GM21529 (cell line): ENCODE measurements around the gene RPP30.
"Not testable (repeated sequence)": the region's sequence is repeated elsewhere in the genome, so short reads cannot be mapped to it uniquely, and the experiment has no call there.

ENCODE experiments used
- ATAC-seq: cut with Tn5 transposase; IDR thresholded peaks from one replicate; pipeline ENCODE4 v1.9.1; 2021; ENCODE audit not compliant: unreplicated experiment

RPP30 gene

GRCh38 chr10:90939116-90939515 is 67.3 kb downstream of the RPP30 start:
- ATAC-seq = no peak

GRCh38 chr10:90939648-90940047 is 67.9 kb downstream of the RPP30 start:
- ATAC-seq = no peak

GRCh38 chr10:90942980-90943379 is 71.2 kb downstream of the RPP30 start:
- ATAC-seq = not testable (repeated sequence)

GRCh38 chr10:90944749-90945148 is 73.0 kb downstream of the RPP30 start:
- ATAC-seq = no peak

- no peak for ATAC-seq
Observed at GRCh38 chr10:90945491-90946070, 73.8 kb downstream of the RPP30 start.

- ATAC-seq = peak; percentile 65
Observed at GRCh38 chr10:90947030-90947960, 75.5 kb downstream of the RPP30 start.
